HG02885 (cell line): ENCODE results near the gene UNC5B.
"Not testable (repeated sequence)": the region's sequence is repeated elsewhere in the genome, so short reads cannot be mapped to it uniquely, and the experiment has no call there.

Experiments used
- ATAC-seq: cut with Tn5 transposase; IDR thresholded peaks from one replicate; pipeline ENCODE4 v1.9.1; 2021; ENCODE audit warnings: mild to moderate bottlenecking; ENCODE audit not compliant: unreplicated experiment, poor library complexity

UNC5B gene

DNA sequence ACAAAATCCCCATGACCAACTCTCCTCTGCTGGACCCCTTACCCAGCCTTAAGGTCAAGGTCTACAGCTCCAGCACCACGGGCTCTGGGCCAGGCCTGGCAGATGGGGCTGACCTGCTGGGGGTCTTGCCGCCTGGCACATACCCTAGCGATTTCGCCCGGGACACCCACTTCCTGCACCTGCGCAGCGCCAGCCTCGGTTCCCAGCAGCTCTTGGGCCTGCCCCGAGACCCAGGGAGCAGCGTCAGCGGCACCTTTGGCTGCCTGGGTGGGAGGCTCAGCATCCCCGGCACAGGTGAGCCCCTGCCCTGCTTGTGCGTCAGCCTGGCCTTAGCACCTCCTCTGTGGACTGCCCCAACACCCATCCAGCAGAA, 79.1 kb downstream of the UNC5B start:
- no peak for ATAC-seq

DNA sequence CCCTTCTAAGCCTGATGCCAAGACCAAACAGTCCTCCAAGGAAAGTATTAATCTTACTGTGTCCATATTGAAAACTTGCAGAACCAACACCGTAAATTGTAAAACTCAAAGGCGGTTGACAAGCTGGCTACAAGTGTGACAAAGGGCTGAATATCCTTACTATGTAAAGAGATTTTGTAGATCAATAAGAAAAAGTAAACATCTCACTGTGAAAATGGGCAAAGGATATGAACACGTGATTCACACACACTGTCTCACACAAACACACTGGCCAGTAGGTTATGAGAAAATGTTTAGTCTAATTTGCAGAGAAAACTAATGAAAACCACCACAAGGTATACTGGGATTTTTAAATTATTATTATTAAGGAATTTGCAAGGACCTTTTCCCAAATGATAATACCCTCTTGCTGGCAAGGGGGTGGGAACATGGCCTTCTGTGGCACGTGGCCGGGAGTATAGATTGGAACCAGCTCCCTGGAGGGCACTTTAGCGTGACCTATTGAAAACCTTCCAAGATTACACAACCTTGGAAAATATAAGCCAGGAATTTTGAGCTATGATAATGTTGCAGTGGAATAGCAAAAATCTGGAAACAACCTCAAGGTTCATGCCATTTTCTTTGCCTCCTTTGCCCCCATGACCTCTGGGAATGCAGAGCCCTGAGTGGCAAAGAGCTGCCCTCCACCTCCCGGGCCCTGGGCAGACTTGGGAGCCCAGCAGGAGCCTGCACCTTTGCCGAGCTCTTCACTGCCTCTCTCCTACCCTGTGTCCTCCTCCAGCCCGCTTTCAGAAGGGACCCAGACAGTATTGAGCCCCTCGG, 80.5 kb downstream of the UNC5B start:
- ATAC-seq: no peak

DNA sequence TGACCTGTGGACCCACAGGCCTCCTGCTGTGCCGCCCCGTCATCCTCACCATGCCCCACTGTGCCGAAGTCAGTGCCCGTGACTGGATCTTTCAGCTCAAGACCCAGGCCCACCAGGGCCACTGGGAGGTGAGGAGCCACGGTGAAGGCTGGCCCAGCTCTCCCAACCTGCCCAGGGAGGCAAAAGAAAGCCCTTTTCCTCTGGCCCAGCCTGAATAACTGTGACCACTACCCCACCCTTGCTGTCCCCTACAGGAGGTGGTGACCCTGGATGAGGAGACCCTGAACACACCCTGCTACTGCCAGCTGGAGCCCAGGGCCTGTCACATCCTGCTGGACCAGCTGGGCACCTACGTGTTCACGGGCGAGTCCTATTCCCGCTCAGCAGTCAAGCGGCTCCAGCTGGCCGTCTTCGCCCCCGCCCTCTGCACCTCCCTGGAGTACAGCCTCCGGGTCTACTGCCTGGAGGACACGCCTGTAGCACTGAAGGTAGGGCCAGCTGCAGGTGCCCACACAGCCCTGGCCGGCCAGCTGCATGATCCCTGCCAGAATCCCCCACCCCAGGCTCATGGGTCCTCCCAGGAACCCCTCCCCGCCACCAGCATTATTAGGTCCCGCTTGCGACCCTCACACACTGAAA, 81.2 kb downstream of the UNC5B start:
- no peak for ATAC-seq

DNA sequence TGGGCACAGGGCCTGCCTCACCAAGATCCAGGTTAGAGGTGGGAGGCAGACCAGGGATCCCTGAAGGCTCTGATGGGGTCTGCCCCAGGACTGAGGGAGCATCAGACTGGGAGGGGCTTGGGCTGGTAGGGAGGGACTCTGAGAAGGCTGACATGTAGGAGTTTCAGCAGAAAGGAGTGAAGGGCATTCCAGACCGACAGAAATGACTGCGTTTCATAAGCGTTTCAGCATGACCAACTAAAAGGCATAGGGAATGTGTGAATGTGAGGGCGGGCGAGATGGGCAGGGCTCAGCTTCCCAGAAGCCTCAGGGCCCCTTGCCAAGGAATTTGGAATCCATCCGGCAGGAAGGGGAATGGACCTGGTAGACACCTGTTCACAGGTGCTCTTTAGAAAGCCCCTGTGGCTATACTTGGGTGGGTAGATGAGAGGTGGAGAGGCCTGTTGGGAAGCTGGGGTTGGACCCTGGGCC, 81.8 kb downstream of the UNC5B start:
- no peak for ATAC-seq

DNA sequence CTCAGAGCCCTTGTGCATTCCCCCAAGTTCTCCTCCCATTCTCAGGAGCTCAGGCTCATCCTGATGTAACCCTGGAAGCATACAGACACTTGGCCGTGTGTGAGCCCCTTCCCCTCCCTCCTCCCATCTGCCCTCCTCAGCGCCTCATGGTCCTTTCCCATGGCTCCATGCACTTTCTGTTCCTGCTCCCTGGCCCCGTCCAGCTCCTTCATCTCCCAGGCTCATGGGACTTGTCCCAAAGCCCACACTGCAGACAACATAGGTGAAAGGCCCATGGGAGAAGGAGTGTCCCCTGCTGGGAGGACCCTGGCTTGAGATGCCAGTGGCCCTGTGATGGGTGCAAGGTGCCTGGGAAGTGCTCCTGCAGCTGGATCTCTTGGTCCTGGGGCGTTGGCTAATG, 82.5 kb downstream of the UNC5B start:
- ATAC-seq: no peak

DNA sequence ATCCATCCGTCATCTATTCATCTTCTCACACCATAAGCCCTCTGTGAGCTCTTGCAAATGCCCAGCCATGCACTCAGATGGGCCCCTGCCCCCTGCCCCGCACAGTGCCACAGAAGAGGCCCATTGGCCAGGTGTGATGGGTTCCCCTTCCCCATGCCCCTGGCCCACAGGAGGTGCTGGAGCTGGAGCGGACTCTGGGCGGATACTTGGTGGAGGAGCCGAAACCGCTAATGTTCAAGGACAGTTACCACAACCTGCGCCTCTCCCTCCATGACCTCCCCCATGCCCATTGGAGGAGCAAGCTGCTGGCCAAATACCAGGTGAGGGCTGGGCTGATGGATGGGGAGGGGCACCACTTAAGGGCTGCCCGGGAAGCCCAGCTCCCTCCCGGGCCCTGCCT, 83.3 kb downstream of the UNC5B start:
- ATAC-seq: no peak

DNA sequence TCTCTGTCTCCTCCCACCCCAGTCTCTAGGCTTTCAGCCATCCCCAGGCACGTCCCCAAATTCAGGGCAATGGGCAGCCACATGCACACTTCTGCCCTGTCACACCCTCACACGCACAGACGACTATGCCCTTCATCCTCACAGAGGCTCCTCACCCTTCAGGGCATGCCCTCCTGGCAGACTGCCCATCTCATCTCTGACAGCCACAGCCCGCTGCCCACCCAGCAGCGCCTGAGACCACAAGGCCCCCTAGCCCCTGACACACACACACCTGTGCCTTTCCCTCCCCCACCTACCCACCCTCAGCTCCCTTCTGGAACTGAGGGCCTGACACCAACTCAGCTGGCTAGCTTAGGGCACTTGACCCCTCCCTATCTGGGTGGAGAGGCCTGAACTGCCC, 83.7 kb downstream of the UNC5B start:
- ATAC-seq: no peak

DNA sequence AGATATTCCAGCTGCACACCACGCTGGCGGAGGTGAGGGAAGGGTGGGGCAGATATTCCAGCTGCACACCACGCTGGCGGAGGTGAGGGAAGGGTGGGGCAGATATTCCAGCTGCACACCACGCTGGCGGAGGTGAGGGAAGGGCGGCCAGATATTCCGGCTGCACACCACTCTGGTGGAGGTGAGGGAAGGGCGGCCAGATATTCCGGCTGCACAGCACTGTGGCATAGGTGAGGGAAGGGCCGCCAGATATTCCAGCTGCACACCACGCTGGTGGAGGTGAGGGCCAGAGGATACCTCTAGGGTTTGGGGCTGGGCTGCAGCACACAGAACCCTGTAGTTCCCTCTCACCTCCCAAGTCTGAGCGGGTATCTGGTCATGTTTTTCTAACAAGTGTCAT, 84.4 kb downstream of the UNC5B start:
- not testable (repeated sequence) for ATAC-seq

DNA sequence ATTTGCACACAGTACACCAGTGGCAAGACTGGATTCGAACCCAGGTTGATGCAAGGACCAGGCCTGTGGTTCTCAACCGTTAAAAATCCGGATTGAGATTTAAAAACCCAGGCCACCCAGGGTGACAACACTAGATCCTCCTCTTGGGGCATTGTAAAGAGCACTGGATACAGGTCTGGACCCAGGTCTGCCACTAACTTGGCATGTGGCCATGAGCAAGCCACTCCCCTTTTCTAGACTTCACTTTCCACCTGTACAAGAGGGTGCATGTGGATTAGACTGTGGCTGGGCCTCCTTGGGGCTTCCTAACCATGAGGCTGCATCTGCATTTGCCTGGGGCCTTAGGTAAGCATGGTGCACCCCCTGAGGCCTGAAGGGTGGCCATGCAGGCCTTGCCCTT, 85.0 kb downstream of the UNC5B start:
- no peak for ATAC-seq

DNA sequence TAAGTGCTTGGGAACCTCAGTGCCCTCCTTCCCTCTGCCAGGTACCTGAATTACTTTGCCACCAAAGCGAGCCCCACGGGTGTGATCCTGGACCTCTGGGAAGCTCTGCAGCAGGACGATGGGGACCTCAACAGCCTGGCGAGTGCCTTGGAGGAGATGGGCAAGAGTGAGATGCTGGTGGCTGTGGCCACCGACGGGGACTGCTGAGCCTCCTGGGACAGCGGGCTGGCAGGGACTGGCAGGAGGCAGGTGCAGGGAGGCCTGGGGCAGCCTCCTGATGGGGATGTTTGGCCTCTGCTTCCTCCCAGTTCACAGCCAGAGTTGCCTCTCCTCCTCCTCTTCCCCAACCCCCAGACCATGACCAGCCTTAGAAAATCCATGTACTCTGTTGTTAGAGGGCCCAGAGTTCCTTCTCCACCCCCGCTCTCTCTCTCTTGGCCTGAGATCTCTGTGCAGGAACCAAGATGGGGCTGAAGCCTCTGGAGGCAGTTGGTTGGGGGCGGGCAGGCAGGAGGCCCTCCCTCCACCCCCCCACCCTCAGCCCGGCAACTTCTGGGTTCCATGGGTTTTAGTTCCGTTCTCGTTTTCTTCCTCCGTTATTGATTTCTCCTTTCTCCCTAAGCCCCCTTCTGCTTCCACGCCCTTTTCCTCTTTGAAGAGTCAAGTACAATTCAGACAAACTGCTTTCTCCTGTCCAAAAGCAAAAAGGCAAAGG, 86.9 kb downstream of the UNC5B start:
- no peak for ATAC-seq

DNA sequence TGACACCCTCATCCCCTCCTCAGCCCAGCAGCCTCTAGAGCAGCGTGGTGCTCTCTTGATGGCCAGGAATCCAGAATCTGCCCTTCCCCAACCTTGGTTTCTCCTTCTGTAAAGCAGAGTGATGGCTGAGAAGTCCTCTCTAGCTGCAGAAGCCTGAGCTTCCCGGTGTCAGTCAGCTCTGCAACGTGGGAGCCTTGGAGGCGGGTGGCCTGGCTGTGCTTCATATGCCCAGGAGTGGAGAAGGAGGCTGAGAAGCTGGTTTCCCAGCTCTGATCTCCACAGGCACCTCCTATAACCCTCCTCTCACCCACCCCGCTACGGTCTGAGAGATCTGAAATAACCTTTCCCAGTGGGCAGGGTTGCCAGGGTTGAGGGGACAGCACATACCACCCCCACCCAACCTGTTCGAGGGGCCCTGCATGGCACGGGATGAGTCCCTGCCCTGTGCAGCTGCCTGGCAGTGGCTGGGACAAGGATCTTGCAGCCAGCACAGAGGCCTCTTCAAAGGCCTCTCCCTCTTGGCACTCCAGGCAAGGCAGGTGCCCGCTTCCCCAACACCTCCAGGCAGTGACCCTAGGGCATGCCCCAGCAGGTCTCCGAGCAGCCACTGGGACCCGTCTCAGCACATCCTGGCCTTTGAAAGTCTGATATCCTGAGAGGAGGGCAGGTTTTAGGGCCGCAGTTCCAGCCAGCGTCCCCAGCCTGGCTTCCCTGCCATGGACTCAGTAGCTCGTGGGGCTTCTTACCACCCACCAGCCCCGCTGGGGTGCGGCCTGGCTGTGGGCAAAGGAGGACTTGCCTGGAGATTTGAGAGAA, 88.4 kb downstream of the UNC5B start:
- no peak for ATAC-seq

DNA sequence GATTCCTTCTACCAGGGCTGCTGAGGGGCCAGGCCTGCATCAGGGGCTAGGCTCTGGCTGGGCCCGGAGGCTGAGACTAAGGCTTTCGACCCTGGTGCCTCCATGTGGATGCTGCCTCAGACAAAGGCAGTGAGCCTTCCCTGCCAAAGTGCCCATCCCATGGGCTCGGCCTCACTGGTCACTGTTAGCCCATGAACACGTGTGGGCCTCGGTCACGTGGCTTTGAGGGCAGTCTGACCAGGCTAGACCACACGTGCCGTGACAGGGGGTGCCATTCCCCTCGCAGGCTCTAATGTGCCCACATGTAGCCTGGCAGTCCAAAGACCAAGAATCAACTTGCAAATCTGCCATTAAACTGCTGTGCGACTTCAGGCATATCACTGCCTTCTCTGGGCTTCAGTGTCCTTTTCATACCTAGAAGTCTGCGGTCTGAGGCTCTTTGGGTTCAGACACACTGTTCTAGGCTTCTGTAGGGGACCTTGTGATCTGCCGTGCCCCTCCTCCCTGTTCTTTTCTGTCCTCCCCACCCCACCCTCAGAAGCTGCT, 89.1 kb downstream of the UNC5B start:
- ATAC-seq: no peak

DNA sequence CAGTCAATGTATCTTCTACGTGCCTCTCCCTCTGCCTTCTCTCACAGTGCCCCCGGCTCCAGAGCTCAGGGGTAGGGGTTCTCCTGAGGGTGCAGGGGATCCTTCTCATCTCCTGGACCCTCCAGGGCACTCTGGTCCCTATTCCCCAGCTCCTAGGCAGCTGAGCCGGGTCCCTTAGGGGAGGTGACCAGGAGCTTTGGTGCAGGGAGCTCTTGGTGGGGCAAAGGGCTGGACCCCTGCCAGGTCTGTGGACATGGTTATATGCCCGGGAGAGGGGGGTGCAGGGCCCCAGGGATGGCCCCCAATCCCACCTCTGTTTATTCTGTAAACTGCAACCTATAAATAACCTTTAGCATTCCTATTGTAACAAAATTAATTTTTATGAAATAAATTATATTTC, 90.1 kb downstream of the UNC5B start:
- ATAC-seq: no peak

DNA sequence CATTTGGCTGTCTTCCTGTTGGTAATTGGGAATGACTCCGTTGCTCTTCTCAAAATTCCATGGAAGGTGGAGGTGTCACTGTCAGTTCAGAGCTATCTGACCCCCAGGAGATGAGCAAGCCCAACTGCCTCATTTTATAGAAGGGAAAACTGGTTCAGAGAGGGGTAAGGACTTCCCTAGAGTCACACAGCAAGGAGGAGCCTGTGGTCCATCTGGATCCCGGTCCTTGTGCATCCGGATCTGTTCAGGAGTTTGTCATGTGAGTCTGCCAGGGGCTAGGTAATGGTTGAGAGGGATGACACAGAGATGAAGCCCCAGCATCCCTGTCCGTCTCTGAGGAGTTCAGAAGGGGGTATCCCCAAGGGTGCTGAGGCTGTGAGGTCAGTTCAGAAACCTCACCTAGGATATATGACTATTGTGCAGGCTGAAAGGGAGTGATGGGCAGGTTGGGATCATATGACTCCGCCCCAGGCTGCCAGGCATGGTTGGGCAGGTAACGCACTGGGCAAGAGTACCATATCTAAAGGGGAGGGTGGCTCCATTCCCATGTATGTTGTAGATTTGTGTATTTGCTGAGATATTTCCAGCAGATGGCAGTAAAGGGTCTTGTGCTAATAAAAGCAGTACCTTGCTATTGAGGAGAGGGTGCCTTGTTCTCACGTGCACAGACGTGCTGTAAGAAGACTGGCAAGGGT, 90.7 kb downstream of the UNC5B start:
- no peak for ATAC-seq

DNA sequence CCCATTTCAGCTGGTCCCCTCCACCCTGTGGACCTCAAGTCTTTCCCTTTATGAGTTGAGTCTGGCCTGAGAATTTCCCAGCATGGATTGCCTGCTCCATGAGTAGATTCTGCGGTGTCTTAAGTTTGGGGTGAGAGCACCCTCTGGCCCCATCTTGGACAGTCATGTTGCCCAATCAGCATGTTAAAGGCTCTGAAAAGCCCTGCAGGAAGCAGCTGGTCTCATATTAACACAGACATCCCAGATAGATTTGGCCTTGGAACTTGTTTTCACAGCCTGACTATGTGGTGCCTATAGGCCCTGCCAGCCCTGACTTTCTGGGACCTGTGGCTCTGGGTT, 91.2 kb downstream of the UNC5B start:
- no peak for ATAC-seq

DNA sequence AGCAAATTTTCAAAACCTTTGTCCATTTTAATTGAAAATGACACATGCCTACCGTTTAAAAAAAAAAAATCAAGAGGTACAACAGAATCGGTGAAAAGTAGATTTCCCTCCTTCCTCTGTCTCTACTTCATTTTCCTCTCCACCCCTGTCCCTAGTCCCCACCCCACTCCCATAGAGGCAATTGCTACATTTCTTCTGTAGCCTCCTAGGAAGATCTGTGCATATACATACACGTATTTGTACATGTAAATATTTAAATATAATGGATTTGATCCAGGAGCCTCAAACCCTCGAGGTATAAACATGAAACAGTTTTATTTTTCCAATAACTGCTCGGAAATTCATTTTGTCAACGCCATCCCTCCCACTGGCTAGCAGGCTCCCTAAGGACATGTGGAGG, 92.5 kb downstream of the UNC5B start:
- no peak for ATAC-seq

DNA sequence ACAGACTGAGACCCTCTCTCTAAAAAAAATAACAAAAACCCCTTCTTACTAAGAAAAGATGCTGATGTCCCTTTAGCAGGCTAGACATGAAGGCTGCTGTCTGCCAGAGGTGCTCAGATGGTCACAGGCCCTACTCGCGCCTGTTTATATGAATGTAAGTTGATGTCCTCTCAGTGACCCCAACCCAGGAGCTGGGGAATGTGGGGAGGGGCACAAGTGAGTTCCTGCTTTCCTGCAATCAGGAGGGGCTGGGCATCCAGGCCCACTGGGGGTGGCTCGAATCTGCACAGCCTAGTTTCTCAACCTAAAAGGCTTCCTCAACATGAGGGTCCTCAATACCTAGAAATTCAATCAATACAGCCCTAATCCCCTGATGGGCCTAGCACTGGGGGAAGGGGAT, 94.6 kb downstream of the UNC5B start:
- no peak for ATAC-seq

DNA sequence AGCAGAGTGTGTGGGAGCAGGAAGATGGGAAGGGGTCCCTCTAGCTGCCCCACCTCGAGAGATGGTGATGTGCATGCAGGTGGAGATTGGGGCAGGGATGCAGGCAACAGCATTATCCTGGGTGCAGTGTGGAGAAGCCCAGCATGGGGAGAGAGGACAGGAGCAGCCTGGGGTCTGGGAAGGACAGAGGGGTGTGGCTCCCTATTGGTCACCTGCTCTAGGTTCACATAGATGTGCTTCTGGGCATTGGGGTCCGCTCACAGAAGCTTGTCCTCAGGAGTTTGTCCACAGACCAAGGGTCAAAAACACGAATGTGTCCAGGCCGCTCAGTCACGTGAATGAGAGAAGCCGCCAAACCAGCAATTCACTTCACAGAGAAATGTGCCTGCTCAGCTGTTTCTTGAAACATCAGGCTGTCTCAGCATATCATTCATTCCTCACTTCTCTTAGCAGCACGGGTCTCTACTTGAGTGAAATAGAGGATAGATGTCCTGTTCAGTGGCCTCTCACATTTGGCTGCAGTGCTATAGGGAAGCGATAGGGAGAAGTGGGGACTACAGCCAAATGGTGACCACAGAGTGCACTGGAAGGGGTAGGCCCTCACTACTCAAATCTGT, 95.2 kb downstream of the UNC5B start:
- ATAC-seq: no peak

DNA sequence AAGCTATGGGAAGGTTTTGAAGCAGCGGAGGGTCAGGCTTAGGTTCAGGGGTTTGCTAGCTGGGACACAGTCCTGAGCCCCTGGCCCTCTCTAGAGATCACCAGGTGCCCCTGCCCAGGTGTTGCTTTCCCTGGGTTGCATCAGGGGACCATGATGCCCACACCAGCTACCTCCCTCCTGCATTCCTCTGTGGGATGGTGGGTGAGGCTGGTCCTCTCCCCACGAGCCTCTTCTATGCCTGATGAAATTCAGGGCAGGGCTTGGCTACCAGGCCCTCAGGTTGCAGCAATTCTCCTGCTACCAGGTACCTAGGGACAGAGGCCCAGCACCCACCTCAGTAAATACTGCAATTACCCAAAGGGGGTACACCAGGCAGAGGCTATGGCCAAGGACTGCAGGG, 95.9 kb downstream of the UNC5B start:
- no peak for ATAC-seq
